Esophagus (tissue), 2 donors: ENCODE data around the gene TLNRD1. TPM values are rescaled to one million over a fixed set of nuclear protein-coding genes. Genes with fewer than 3 reads are reported as not detected.
A peak's percentile ranks its signal among the peaks of the same experiment; 100 is the strongest.
"Not testable (repeated sequence)": the region's sequence is repeated elsewhere in the genome, so short reads cannot be mapped to it uniquely, and the experiment has no call there.

ENCODE experiments used
- H3K27ac ChIP-seq, 2 donors: one replicate each; pipeline ENCODE4 v1.5.1; 2013; ENCODE audit warnings: low read depth in 2 of 2, mild to moderate bottlenecking in 2 of 2, inconsistent platforms in 1 of 2, low read length in 1 of 2, moderate library complexity in 1 of 2
- H3K27me3 ChIP-seq, 2 donors: one replicate each; pipeline ENCODE4 v1.6.1; 2013; ENCODE audit warnings: low read length in 2 of 2, control low read depth in 1 of 2, mild to moderate bottlenecking in 1 of 2; ENCODE audit not compliant: insufficient read depth in 2 of 2, control insufficient read depth in 1 of 2
- H3K36me3 ChIP-seq, 2 donors: one replicate each; pipeline ENCODE4 v1.6.1; 2013; ENCODE audit warnings: low read length in 1 of 2; ENCODE audit not compliant: control insufficient read depth in 2 of 2, insufficient read depth in 2 of 2
- H3K4me1 ChIP-seq, 2 donors: one replicate each; pipeline ENCODE4 v1.6.1; 2013; ENCODE audit warnings: low read length in 1 of 2; ENCODE audit not compliant: control insufficient read depth in 2 of 2, insufficient read depth in 2 of 2
- H3K4me3 ChIP-seq, 2 donors: one replicate each; pipeline ENCODE4 v1.5.1; 2013; ENCODE audit warnings: low read length in 2 of 2, mild to moderate bottlenecking in 2 of 2, low read depth in 1 of 2, moderate library complexity in 1 of 2
- H3K9me3 ChIP-seq, 2 donors: one replicate each; pipeline ENCODE4 v1.6.1; 2013; ENCODE audit warnings: mild to moderate bottlenecking in 2 of 2, low read depth in 1 of 2, low read length in 1 of 2, moderate library complexity in 1 of 2; ENCODE audit not compliant: control insufficient read depth in 2 of 2, insufficient read depth in 1 of 2
- WGBS, 2 donors: extraction: QIAGEN DNeasy Blood & Tissue Kit; methylation state at CpG; one replicate each; pipeline ENCODE4 v1.1.7; 2013; 5-methylcytosine and 5-hydroxymethylcytosine counted together
- polyA plus RNA-seq, 2 donors: library from polyadenylated mRNA; stranded (reverse); fragments of 200-250 nt; gene quantifications; one replicate each; pipeline ENCODE4 v1.2.3, GENCODE V29; 2013
- donor health status: healthy with polysubstance abuse.
- donor health status: Bipolar disorder and iron deficiency.

The TLNRD1 gene
- 1 to 10 TPM; 5.6 to 5.9 TPM for polyA plus RNA-seq

DNA sequence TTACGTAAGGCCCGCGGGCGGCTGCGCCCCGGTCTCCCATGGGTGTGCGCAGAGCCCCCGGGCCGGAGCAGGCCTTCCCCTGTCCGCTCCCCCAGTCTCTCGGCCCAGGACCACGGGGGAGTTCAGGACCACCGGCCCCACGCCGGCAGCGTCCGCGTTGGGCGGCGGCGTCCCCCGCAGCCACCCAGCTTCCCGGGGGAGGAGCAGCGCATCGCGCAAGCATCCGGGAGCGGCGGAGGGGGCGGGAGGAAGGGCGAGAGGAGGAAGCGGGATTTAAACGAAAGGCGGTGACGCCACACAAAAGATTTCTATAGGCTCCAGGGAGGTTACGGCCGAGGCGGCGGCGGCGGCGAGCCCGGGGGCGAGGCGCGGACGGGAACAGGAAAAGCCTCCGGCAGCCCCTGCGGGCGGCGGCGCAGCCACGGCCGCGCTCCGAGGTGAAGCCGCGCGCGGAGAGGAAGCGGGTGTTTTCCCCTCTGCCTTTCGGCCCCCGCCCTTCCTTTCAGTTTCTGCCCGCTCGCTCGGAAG is at the start of gene TLNRD1:
TLNRD1 (plus strand) TSS at position 300 of the 528 bp plus-strand sequence. CDS start 1,349 bp downstream, outside the sequence.
- Histone ChIP-seq H3K27me3 (no peaks in the 10 kb centered on the region), H3K4me3 (peak within 1 kb of the TSS; percentile 78 to 96), H3K36me3 (peaks cover 0 to 10% of the 10 kb centered on the region in 2 donors), H3K27ac (peak within 1 kb of the TSS; percentile 98 to 100), H3K9me3 (peaks cover 0 to 7% of the 10 kb centered on the region in 2 donors), H3K4me1 (peaks cover 7 to 10% of the 10 kb centered on the region in 2 donors)
- WGBS, 2 donors = 0 to 1% methylated on average over 66 of the region's 66 CpGs

DNA sequence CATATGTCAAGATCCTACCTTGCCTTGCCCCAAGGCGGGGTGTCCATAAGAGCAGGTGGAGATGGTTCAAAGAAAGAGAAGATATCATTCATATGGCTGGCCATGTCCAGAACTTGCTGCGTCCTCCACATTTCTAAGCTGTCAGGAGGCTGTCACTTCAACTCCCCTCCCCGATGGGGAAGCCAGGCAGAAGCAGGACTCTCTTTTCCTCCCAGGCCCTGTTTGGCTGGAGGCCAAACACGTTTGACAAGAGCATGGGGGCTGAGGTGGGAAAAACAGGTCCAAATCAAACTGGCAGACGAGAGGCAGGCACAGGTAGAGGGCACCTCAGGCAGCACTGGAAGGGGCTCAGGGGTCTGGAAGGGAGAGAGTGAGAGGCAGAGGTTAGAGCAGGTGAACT is 48.8 kb upstream of the TLNRD1 start:
- H3K4me1 ChIP-seq = peaks cover 0 to 14% of the 10 kb centered on the region in 2 donors
- no peaks in the 10 kb centered on the region for H3K27me3 ChIP-seq
- H3K9me3 ChIP-seq = no peaks in the 10 kb centered on the region
- peaks cover 8 to 39% of the 10 kb centered on the region in 2 donors for H3K36me3 ChIP-seq
- no peak overlapping the region for H3K4me3 ChIP-seq
- WGBS, 2 donors = 75 to 79% methylated on average over 5 of the region's 5 CpGs
- H3K27ac ChIP-seq = no peak overlapping the region

DNA sequence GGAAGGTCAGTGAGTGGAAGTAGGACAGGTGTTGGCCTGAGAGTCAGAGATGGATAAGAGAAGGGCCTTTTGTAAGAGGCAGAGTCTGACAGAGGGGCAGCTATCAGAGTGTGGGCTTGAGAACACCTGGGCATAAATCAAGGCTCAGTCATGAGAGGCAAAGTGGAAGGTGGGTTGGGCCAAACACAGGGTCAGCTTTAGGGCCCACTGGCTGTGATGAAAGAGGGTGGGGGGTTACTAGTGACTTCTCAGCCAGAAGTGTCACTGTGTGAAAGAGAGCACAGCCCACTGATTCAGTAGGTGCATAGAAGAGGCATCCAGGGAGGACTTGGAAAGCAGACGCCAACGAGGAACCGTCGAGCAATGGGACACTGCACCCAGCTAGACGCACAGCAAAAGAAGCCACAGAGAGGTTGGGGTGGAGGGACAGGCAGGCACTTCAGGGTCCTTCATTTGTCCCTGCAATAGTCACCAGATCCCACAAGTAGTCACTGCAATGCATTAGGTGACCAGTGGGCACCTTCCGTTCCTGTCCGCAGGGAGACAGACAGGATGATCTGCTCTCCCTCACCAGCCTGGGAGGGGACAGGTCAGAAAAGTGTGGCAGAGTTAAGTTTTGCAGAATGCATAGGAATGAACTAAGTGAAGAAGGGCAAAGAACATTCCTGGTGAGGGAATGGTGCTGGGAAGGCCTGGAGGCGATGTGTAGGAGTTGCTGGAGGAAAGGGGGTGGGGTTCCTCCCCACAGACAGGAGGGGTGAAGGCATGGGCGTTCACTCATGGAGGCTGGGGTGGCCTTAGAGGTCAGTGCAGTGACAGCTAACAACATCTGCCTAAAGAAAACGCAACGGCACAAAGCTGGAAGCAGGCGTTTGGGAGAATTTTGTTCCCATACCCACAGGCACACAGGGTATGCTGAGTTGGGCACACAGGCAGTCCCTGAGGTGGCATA is 47.4 kb upstream of the TLNRD1 start:
- Histone ChIP-seq H3K36me3 (peaks cover 4 to 35% of the 10 kb centered on the region in 2 donors), H3K9me3 (no peaks in the 10 kb centered on the region), H3K4me3 (no peak overlapping the region), H3K4me1 (peaks cover 0 to 14% of the 10 kb centered on the region in 2 donors), H3K27ac (no peak overlapping the region), H3K27me3 (no peaks in the 10 kb centered on the region)
- WGBS, 2 donors = 90 to 91% methylated on average over 12 of the region's 12 CpGs

DNA sequence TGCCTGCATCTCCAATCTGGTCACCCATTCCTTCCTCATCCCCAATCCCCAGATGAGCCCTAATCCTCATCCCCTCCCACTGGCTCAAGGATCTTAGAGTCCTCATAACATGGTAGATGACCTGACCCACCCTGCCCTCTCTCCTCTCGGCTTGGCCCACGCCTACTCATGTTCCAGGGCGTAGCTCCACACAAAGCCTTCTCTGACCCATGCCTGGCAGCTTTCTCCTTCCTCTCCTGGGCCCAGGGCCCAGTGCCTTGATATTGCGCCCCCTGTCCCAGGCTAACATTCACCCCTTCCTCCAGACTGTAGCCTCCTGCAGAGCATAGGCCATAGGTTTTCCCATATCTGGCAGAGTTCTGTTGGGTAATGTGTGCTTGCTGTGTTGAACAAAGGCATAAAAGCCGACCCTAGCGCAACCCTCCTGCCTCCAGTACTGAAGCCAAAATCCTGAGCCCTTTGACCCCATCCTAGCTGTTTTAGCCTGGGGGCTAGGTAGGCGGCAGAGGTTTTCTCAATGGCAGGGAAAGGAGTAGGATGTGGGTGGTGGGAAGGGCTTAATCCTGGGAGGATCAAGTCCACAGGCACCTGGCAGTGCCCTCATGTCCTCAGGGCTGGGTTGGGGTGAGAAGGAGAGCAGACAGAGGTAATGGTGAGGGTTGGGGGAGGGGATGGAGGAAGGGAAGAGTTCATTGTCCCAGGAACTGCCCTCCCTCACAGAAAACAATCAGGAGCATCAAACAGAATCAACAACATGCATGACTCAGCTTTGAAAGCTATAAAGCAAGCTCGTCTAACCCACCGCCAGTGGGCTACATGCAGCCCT is 46.6 kb upstream of the TLNRD1 start:
- 56 to 74% methylated on average over 9 of the region's 9 CpGs for WGBS, 2 donors
- Histone ChIP-seq H3K4me3 (no peak overlapping the region), H3K27ac (no peak overlapping the region), H3K9me3 (no peaks in the 10 kb centered on the region), H3K4me1 (peaks cover 0 to 14% of the 10 kb centered on the region in 2 donors), H3K27me3 (no peaks in the 10 kb centered on the region), H3K36me3 (peaks cover 0 to 28% of the 10 kb centered on the region in 2 donors)

DNA sequence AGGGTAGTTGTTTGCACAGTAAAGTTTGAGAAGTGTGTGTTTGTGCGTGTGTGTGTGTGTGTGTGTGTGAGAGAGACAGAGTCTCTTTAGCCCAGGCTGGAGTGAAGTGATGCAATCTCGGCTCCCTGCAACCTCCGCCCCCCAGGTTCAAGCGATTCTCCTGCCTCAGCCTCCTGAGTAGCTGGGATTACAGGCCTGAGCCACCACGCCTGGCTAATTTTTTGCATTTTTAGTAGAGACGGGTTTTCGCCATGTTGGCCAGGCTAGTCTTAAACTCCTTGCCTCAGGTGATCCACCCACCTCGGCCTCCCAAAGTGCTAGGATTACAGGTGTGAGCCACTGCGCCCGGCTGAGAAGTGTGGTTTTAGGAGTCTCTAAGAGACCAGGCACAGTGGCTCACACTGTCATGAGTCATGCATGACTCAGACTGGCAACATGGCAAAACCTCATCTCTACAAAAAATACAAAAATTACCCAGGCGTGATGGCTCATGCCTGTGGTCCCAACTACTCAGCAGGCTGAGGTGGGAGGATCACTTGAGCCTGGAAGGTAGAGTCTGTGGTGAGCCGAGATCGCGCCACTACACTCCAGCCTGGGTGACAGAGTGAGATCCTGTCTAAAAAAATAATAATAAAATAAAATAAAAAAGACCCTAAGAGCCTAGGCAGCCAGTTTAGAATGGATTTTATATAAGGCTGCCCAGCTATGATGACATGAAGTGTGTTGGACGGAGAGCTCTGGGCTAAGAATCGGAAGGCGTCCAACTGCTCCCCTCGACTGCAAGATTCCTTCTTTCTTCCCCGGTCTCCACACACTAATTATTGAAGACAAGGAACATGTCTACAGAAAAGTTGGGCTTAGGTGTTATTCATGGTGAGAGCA is 44.9 kb upstream of the TLNRD1 start:
- Histone ChIP-seq H3K36me3 (peaks cover 0 to 14% of the 10 kb centered on the region in 2 donors), H3K4me1 (peaks cover 0 to 14% of the 10 kb centered on the region in 2 donors), H3K27ac (peak overlapping the region in 1 of 2 donors; percentile 6)
- 60 to 78% methylated on average over 19 of the region's 19 CpGs for WGBS, 2 donors
- H3K27me3 ChIP-seq, H3K9me3 ChIP-seq, H3K4me3 ChIP-seq: not testable (repeated sequence)

DNA sequence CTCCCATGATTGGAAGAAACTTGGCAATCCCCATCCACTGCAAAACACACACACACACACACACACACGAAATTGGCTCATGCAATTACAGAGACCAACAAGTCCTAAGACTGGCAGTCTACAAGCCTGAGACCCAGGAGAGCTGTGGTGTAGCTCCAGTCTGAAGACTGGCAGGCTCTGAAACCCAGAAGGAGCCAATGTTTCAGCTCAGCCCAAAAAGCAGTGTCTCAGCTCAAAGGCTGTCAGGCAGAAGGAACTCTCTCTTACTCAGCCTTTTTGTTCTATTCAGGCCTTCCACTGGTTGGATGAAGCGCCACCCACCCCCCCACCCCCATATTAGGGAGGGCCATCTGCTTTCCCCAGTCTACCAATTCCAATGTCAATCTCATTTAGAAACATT is 43.2 kb upstream of the TLNRD1 start:
- H3K27ac ChIP-seq = peak overlapping the region in 1 of 2 donors; percentile 47
- H3K4me3 ChIP-seq = no peak overlapping the region
- H3K27me3 ChIP-seq = no peaks in the 10 kb centered on the region
- H3K36me3 ChIP-seq = peaks cover 0 to 8% of the 10 kb centered on the region in 2 donors
- WGBS, 2 donors = 47 to 54% methylated on average over 2 of the region's 2 CpGs
- H3K9me3 ChIP-seq = no peaks in the 10 kb centered on the region
- H3K4me1 ChIP-seq = peaks cover 0 to 14% of the 10 kb centered on the region in 2 donors

DNA sequence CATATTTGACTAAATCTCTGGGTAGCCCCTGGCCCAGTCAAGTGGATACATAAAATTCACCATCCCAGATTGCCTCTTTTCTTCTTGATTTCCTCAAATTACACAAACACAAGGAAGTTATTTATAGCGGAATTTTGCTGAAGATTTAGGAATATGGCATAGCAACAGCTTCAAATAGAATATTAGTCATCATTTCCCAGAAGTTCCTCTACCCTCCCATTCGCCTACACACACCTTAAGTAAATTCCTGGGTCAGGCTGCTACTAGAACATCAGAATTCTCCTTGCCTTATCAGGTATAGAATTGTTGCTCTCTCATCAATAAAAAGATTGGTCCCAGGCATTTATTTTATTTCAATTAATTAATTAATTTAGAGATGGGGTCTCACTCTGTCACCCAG is 42.7 kb upstream of the TLNRD1 start:
- WGBS, 2 donors = 56 to 68% methylated on average over 2 of the region's 2 CpGs
- H3K9me3 ChIP-seq = no peaks in the 10 kb centered on the region
- H3K4me3 ChIP-seq = no peak overlapping the region
- peaks cover 0 to 5% of the 10 kb centered on the region in 2 donors for H3K36me3 ChIP-seq
- no peaks in the 10 kb centered on the region for H3K27me3 ChIP-seq
- peaks cover 0 to 14% of the 10 kb centered on the region in 2 donors for H3K4me1 ChIP-seq
- H3K27ac ChIP-seq = no peak overlapping the region

DNA sequence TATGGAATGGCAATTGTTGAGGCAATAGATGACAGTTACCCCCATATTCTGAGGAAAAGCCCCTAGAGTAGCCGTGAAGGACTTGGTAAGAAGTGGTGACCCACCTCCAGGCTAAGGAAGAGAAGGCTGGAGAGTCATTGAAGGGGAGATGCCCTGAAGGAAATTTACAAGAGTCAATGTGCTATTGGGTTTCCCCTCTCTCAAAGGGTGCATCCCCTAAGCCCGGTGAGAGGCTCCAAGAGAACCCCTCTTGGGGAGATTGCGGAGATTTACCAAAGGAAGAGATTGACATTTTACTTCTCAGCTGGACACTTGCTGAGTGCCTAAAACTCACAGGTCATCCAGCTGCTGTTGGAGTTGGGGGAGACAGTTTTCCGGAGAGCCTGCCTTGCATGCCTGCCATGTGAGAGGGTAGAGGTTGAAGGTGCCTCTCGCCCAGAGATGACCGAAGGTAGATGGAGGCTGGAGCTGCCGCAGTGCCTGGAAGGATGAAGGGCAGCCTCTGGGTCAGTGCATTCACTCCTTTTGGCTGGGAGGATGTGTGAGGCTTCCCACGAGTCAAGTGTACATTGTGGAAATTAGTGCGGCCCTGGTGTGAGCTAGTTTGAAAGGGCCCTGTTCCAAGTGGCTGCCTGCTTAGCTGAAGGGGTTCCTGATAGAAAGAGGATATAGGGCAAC is 41.8 kb upstream of the TLNRD1 start:
- 96 to 97% methylated on average over 9 of the region's 9 CpGs for WGBS, 2 donors
- Histone ChIP-seq H3K27me3 (no peaks in the 10 kb centered on the region), H3K4me1 (peaks cover 0 to 6% of the 10 kb centered on the region in 2 donors), H3K36me3 (peaks cover 0 to 2% of the 10 kb centered on the region in 2 donors), H3K27ac (no peak overlapping the region), H3K4me3 (no peak overlapping the region), H3K9me3 (no peaks in the 10 kb centered on the region)
